ENCODE measurements around the gene MOB3C. TPM values are rescaled to one million over a fixed set of nuclear protein-coding genes. Genes with fewer than 3 reads are reported as not detected.

The MOB3C gene
- polyA plus RNA-seq, 1 donor from 2014 or later = 0.41 TPM

DNA sequence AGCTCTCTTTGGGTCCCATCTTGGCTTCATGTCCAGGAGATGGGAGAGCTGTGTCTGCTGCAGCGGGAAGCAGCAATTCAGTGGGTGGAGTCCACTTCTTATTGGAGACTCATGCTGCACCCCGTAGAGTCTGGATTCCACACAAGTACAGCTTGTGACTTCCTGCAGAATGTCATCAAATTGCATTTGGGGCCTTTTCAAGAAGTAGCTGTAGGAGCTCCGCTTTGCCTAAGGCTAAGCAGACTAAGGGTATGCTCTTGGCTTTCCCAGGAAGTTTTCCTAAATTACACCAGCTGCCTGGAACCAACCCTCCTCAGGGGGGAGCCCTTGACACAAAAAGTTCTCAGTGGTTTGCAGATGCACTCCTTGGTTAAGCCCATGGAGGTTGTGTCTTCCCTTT lies 5.7 kb upstream of the MOB3C start:
- Histone ChIP-seq H3K27ac (ENCODE audit: low read length) (no peak overlapping the region), H4K20me1 (ENCODE audit: insufficient read depth) (no peaks in the 10 kb centered on the region), H2AFZ (ENCODE audit: low read depth, low read length) (no peak overlapping the region), H3K9me2 (ENCODE audit: insufficient read depth, low read length) (no peaks in the 10 kb centered on the region), H3K9me3 (ENCODE audit: low read length) (no peaks in the 10 kb centered on the region), H3F3A (ENCODE audit: insufficient read depth, low read length, poor library complexity, severe bottlenecking) (no peaks in the 10 kb centered on the region), H3K4me2 (ENCODE audit: low read length) (no peak overlapping the region), H3K79me2 (replicated peaks; ENCODE audit: insufficient read depth, low read length) (no peaks in the 10 kb centered on the region), H3K4me3 (ENCODE audit: low read length) (no peak overlapping the region), H3K27me3 (ENCODE audit: insufficient read depth, low read depth, low read length) (peaks cover 7% of the 10 kb centered on the region), H3K9ac (ENCODE audit: low read length) (no peak overlapping the region), H3K36me3 (ENCODE audit: insufficient read depth, low read length) (no peaks in the 10 kb centered on the region)
- TF ChIP-seq RAD21 (conservative IDR thresholded peaks at IDR 0.05) = no peak
- TF ChIP-seq POLR2AphosphoS5 (IDR thresholded peaks at IDR 0.05) = no peak
- no peak for TF ChIP-seq EP300 (conservative IDR thresholded peaks at IDR 0.05; ENCODE audit: poor library complexity, severe bottlenecking)
- TF ChIP-seq, protein P1, sequence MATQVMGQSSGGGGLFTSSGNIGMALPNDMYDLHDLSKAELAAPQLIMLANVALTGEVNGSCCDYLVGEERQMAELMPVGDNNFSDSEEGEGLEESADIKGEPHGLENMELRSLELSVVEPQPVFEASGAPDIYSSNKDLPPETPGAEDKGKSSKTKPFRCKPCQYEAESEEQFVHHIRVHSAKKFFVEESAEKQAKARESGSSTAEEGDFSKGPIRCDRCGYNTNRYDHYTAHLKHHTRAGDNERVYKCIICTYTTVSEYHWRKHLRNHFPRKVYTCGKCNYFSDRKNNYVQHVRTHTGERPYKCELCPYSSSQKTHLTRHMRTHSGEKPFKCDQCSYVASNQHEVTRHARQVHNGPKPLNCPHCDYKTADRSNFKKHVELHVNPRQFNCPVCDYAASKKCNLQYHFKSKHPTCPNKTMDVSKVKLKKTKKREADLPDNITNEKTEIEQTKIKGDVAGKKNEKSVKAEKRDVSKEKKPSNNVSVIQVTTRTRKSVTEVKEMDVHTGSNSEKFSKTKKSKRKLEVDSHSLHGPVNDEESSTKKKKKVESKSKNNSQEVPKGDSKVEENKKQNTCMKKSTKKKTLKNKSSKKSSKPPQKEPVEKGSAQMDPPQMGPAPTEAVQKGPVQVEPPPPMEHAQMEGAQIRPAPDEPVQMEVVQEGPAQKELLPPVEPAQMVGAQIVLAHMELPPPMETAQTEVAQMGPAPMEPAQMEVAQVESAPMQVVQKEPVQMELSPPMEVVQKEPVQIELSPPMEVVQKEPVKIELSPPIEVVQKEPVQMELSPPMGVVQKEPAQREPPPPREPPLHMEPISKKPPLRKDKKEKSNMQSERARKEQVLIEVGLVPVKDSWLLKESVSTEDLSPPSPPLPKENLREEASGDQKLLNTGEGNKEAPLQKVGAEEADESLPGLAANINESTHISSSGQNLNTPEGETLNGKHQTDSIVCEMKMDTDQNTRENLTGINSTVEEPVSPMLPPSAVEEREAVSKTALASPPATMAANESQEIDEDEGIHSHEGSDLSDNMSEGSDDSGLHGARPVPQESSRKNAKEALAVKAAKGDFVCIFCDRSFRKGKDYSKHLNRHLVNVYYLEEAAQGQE (IDR thresholded peaks at IDR 0.05; ENCODE audit: borderline replicate concordance) = no peak
- no peak for TF ChIP-seq EZH2 (IDR thresholded peaks at IDR 0.05; ENCODE audit: borderline replicate concordance, insufficient read depth, low read length, poor library complexity, severe bottlenecking)
- TF ChIP-seq TAF1 (IDR thresholded peaks at IDR 0.05; ENCODE audit: low read depth) = no peak
- TF ChIP-seq MXI1 (conservative IDR thresholded peaks at IDR 0.05; ENCODE audit: poor library complexity, severe bottlenecking) = no peak
- no peak for TF ChIP-seq SMC3 (conservative IDR thresholded peaks at IDR 0.05; ENCODE audit: poor library complexity)
- TF ChIP-seq, protein P2, sequence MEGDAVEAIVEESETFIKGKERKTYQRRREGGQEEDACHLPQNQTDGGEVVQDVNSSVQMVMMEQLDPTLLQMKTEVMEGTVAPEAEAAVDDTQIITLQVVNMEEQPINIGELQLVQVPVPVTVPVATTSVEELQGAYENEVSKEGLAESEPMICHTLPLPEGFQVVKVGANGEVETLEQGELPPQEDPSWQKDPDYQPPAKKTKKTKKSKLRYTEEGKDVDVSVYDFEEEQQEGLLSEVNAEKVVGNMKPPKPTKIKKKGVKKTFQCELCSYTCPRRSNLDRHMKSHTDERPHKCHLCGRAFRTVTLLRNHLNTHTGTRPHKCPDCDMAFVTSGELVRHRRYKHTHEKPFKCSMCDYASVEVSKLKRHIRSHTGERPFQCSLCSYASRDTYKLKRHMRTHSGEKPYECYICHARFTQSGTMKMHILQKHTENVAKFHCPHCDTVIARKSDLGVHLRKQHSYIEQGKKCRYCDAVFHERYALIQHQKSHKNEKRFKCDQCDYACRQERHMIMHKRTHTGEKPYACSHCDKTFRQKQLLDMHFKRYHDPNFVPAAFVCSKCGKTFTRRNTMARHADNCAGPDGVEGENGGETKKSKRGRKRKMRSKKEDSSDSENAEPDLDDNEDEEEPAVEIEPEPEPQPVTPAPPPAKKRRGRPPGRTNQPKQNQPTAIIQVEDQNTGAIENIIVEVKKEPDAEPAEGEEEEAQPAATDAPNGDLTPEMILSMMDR (IDR thresholded peaks at IDR 0.05; ENCODE audit: poor library complexity, severe bottlenecking) = no peak

DNA sequence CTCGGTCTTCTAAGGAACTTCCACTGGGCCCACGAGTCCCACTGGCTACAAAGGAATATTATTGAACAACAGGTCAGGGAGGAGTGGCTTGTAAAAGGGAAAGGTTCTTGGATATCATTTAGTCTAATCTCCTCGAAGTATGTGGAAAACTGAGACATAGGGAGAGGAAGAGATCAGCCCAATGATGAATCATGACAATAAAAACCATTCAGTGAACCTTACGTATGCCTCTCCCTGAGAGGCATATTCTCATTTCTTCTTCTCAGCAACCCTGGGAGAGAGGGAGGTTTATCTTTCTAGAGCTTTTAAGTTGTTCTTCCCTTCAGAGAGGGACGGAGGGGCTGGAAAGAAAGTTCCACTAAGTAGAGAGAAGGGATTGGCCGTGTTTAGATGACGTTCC lies 5.3 kb upstream of the MOB3C start:
- no peaks in the 10 kb centered on the region for H3K9me3 ChIP-seq (ENCODE audit: low read length)
- H2AFZ ChIP-seq (ENCODE audit: low read depth, low read length) = no peak overlapping the region
- H3K4me3 ChIP-seq (ENCODE audit: low read length) = no peak overlapping the region
- H3K9me2 ChIP-seq (ENCODE audit: insufficient read depth, low read length) = no peaks in the 10 kb centered on the region
- H3K9ac ChIP-seq (ENCODE audit: low read length) = no peak overlapping the region
- peaks cover 11% of the 10 kb centered on the region for H3K27me3 ChIP-seq (ENCODE audit: insufficient read depth, low read depth, low read length)
- no peaks in the 10 kb centered on the region for H3K79me2 ChIP-seq (replicated peaks; ENCODE audit: insufficient read depth, low read length)
- H3K36me3 ChIP-seq (ENCODE audit: insufficient read depth, low read length) = no peaks in the 10 kb centered on the region
- no peak overlapping the region for H3K27ac ChIP-seq (ENCODE audit: low read length)
- H3K4me2 ChIP-seq (ENCODE audit: low read length) = no peak overlapping the region
- TF ChIP-seq RAD21 (conservative IDR thresholded peaks at IDR 0.05) = no peak
- TF ChIP-seq EP300 (conservative IDR thresholded peaks at IDR 0.05; ENCODE audit: poor library complexity, severe bottlenecking) = no peak
- TF ChIP-seq, protein P1 (IDR thresholded peaks at IDR 0.05; ENCODE audit: borderline replicate concordance) = no peak
- TF ChIP-seq POLR2AphosphoS5 (IDR thresholded peaks at IDR 0.05) = no peak
- TF ChIP-seq, protein P2 (IDR thresholded peaks at IDR 0.05; ENCODE audit: poor library complexity, severe bottlenecking) = no peak
- TF ChIP-seq EZH2 (IDR thresholded peaks at IDR 0.05; ENCODE audit: borderline replicate concordance, insufficient read depth, low read length, poor library complexity, severe bottlenecking) = no peak
- TF ChIP-seq MXI1 (conservative IDR thresholded peaks at IDR 0.05; ENCODE audit: poor library complexity, severe bottlenecking) = no peak
- no peaks in the 10 kb centered on the region for H3F3A ChIP-seq (ENCODE audit: insufficient read depth, low read length, poor library complexity, severe bottlenecking)
- no peaks in the 10 kb centered on the region for H4K20me1 ChIP-seq (ENCODE audit: insufficient read depth)

All from neural cell (in vitro differentiated cells).